Measurements from ENCODE around the gene SLC7A5. TPM values are rescaled to one million over a fixed set of nuclear protein-coding genes. Genes with fewer than 3 reads are reported as not detected.
A peak's percentile ranks its signal among the peaks of the same experiment; 100 is the strongest.

Gene SLC7A5
- total and polyA plus RNA-seq, 2 of the 13 experiments (the other 11 are each of a cell fraction or from before 2014, with no cell fraction given), result 79.6 to 155 TPM

GRCh38 chr16:87877942-87878507 lies 8.7 kb upstream of the SLC7A5 start (continued):
- TF ChIP-seq FOXM1 (CRISPR knock-in tag; IDR thresholded peaks at IDR 0.05), result no peak
- no peak for TF ChIP-seq E2F2 (CRISPR knock-in tag; IDR thresholded peaks at IDR 0.05; ENCODE audit: borderline replicate concordance)
- TF ChIP-seq ZNF337 (CRISPR knock-in tag; IDR thresholded peaks at IDR 0.05; ENCODE audit: borderline replicate concordance, low read depth), result no peak
- TF ChIP-seq ZNF563 (CRISPR knock-in tag; IDR thresholded peaks at IDR 0.05), result no peak
- no peak for TF ChIP-seq PAX8 (CRISPR knock-in tag; IDR thresholded peaks at IDR 0.05; ENCODE audit: borderline replicate concordance)
- no peak for TF ChIP-seq POGK (CRISPR knock-in tag; conservative IDR thresholded peaks at IDR 0.05)
- TF ChIP-seq CENPBD1 (CRISPR knock-in tag; IDR thresholded peaks at IDR 0.05; ENCODE audit: borderline replicate concordance, low read depth), result no peak
- TF ChIP-seq PBX3 (CRISPR knock-in tag; IDR thresholded peaks at IDR 0.05; ENCODE audit: borderline replicate concordance), result no peak
- no peak for TF ChIP-seq ZNF326 (CRISPR knock-in tag; IDR thresholded peaks at IDR 0.05; ENCODE audit: borderline replicate concordance)
- no peak for TF ChIP-seq FOXC1 (CRISPR knock-in tag; IDR thresholded peaks at IDR 0.05; ENCODE audit: borderline replicate concordance)
- no peak for TF ChIP-seq ZNF101 (CRISPR knock-in tag; IDR thresholded peaks at IDR 0.05; ENCODE audit: borderline replicate concordance, low read depth)
- no peak for TF ChIP-seq PRPF4 (IDR thresholded peaks at IDR 0.05; ENCODE audit: low read depth, low read length, poor library complexity, severe bottlenecking)
- TF ChIP-seq ZBTB49 (CRISPR knock-in tag; IDR thresholded peaks at IDR 0.05; ENCODE audit: borderline replicate concordance), result no peak
- TF ChIP-seq KLF12 (CRISPR knock-in tag; IDR thresholded peaks at IDR 0.05; ENCODE audit: borderline replicate concordance), result no peak
- peak; percentile 44; the same call in 1 of the 2 replicates for TF ChIP-seq SSRP1 (CRISPR knock-in tag; IDR thresholded peaks at IDR 0.05)
- no peak for TF ChIP-seq ZNF556 (CRISPR knock-in tag; IDR thresholded peaks at IDR 0.05; ENCODE audit: borderline replicate concordance)
- no peak for TF ChIP-seq BRD4 (CRISPR knock-in tag; IDR thresholded peaks at IDR 0.05)
- TF ChIP-seq ZFP90 (CRISPR knock-in tag; IDR thresholded peaks at IDR 0.05; ENCODE audit: borderline replicate concordance), result no peak
- no peak for TF ChIP-seq YEATS4 (CRISPR knock-in tag; IDR thresholded peaks at IDR 0.05; ENCODE audit: borderline replicate concordance)
- 0 out of 2 replicates have a peak, but pooled peaks have one; percentile 24 for TF ChIP-seq MAX (IDR thresholded peaks at IDR 0.05)
- TF ChIP-seq RARA (CRISPR knock-in tag; IDR thresholded peaks at IDR 0.05), result no peak
- no peak for TF ChIP-seq ZKSCAN8 (CRISPR knock-in tag; IDR thresholded peaks at IDR 0.05; ENCODE audit: borderline replicate concordance)
- no peak for TF ChIP-seq SATB2 (CRISPR knock-in tag; IDR thresholded peaks at IDR 0.05)
